HEK293 (cell line): ENCODE results near the gene CLCF1.
A peak's percentile ranks its signal among the peaks of the same experiment; 100 is the strongest.

Experiments used
- BCL11A ChIP-seq: fragments of 450-650 bp; formaldehyde crosslinking; IDR thresholded peaks from 2 replicates; pipeline ENCODE4 v1.5.1; 2016; ENCODE audit warnings: low read depth, missing biosample characterization, missing genetic modification characterization
- BCL11B ChIP-seq: fragments of 450-650 bp; formaldehyde crosslinking; IDR thresholded peaks from 2 replicates; pipeline ENCODE4 v1.5.1; 2016; ENCODE audit warnings: low read depth, missing biosample characterization, missing genetic modification characterization
- GLI4 ChIP-seq: fragments of 450-650 bp; formaldehyde crosslinking; IDR thresholded peaks from 2 replicates; pipeline ENCODE4 v1.5.1; 2016; ENCODE audit warnings: missing biosample characterization, missing genetic modification characterization
- KLF1 ChIP-seq: fragments of 450-650 bp; formaldehyde crosslinking; IDR thresholded peaks from 2 replicates; pipeline ENCODE4 v1.5.1; 2016; ENCODE audit warnings: missing biosample characterization, missing genetic modification characterization
- KLF7 ChIP-seq: fragments of 450-650 bp; formaldehyde crosslinking; IDR thresholded peaks from 2 replicates; pipeline ENCODE4 v1.5.1; 2016; ENCODE audit warnings: missing biosample characterization, missing genetic modification characterization, borderline replicate concordance
- REPIN1 ChIP-seq: fragments of 450-650 bp; formaldehyde crosslinking; IDR thresholded peaks from 2 replicates; pipeline ENCODE4 v1.5.1; 2017; ENCODE audit warnings: missing biosample characterization, missing genetic modification characterization, low read depth
- YY2 ChIP-seq: fragments of 450-650 bp; formaldehyde crosslinking; IDR thresholded peaks from 2 replicates; pipeline ENCODE4 v1.5.1; 2016; ENCODE audit warnings: missing biosample characterization, missing genetic modification characterization
- ZEB2 ChIP-seq: fragments of 450-650 bp; formaldehyde crosslinking; IDR thresholded peaks from 2 replicates; pipeline ENCODE4 v1.5.1; 2016; ENCODE audit warnings: missing biosample characterization, missing genetic modification characterization
- ZNF132 ChIP-seq: fragments of 450-650 bp; formaldehyde crosslinking; IDR thresholded peaks from 2 replicates; pipeline ENCODE4 v1.5.1; 2017; ENCODE audit warnings: missing biosample characterization, missing genetic modification characterization, borderline replicate concordance
- ZNF133 ChIP-seq: fragments of 450-650 bp; formaldehyde crosslinking; IDR thresholded peaks from 2 replicates; pipeline ENCODE4 v1.5.1; 2016; ENCODE audit warnings: missing biosample characterization, missing genetic modification characterization
- ZNF174 ChIP-seq: fragments of 450-650 bp; formaldehyde crosslinking; IDR thresholded peaks from 2 replicates; pipeline ENCODE4 v1.5.0; 2017; ENCODE audit warnings: missing biosample characterization, mild to moderate bottlenecking, missing genetic modification characterization
- ZNF214 ChIP-seq: fragments of 450-650 bp; formaldehyde crosslinking; IDR thresholded peaks from 2 replicates; pipeline ENCODE4 v1.5.1; 2017; ENCODE audit warnings: missing biosample characterization, mild to moderate bottlenecking, missing genetic modification characterization, borderline replicate concordance
- ZNF223 ChIP-seq: fragments of 450-650 bp; formaldehyde crosslinking; IDR thresholded peaks from 2 replicates; pipeline ENCODE4 v1.5.1; 2016; ENCODE audit warnings: missing biosample characterization, missing genetic modification characterization
- ZNF266 ChIP-seq: fragments of 450-650 bp; formaldehyde crosslinking; IDR thresholded peaks from 2 replicates; pipeline ENCODE4 v1.5.1; 2016; ENCODE audit warnings: missing biosample characterization, missing genetic modification characterization, low read depth
- ZNF335 ChIP-seq: fragments of 450-650 bp; formaldehyde crosslinking; conservative IDR thresholded peaks from 2 replicates; pipeline ENCODE4 v1.5.1; 2016; ENCODE audit warnings: missing biosample characterization, missing genetic modification characterization
- ZNF404 ChIP-seq: fragments of 450-650 bp; formaldehyde crosslinking; IDR thresholded peaks from 2 replicates; pipeline ENCODE4 v1.5.1; 2017; ENCODE audit warnings: missing biosample characterization, missing genetic modification characterization
- ZNF521 ChIP-seq: fragments of 450-650 bp; formaldehyde crosslinking; IDR thresholded peaks from 2 replicates; pipeline ENCODE4 v1.5.1; 2017; ENCODE audit warnings: missing biosample characterization, mild to moderate bottlenecking, missing genetic modification characterization
- ZNF548 ChIP-seq: fragments of 450-650 bp; formaldehyde crosslinking; IDR thresholded peaks from 2 replicates; pipeline ENCODE4 v1.5.1; 2016; ENCODE audit warnings: missing biosample characterization, missing genetic modification characterization
- ZNF561 ChIP-seq: fragments of 450-650 bp; IDR thresholded peaks from 2 replicates; pipeline ENCODE4 v1.5.1; 2018; ENCODE audit warnings: missing biosample characterization, missing genetic modification characterization, borderline replicate concordance
- ZNF629 ChIP-seq: fragments of 450-650 bp; formaldehyde crosslinking; IDR thresholded peaks from 2 replicates; pipeline ENCODE4 v1.5.1; 2017; ENCODE audit warnings: missing biosample characterization, missing genetic modification characterization
- ZNF670 ChIP-seq: fragments of 450-650 bp; formaldehyde crosslinking; IDR thresholded peaks from 2 replicates; pipeline ENCODE4 v1.5.1; 2016; ENCODE audit warnings: missing biosample characterization, missing genetic modification characterization, low read depth
- ZNF768 ChIP-seq: fragments of 450-650 bp; formaldehyde crosslinking; IDR thresholded peaks from 2 replicates; pipeline ENCODE4 v1.5.1; 2018; ENCODE audit warnings: missing biosample characterization, mild to moderate bottlenecking, missing genetic modification characterization
- ZNF776 ChIP-seq: fragments of 450-650 bp; formaldehyde crosslinking; IDR thresholded peaks from 2 replicates; pipeline ENCODE4 v1.5.0; 2017; ENCODE audit warnings: missing biosample characterization, missing genetic modification characterization, borderline replicate concordance
- ZNF837 ChIP-seq: fragments of 450-650 bp; formaldehyde crosslinking; IDR thresholded peaks from 2 replicates; pipeline ENCODE4 v1.5.1; 2016; ENCODE audit warnings: missing biosample characterization, missing genetic modification characterization
- ZXDB ChIP-seq: fragments of 450-650 bp; formaldehyde crosslinking; IDR thresholded peaks from 2 replicates; pipeline ENCODE4 v1.5.1; 2016; ENCODE audit warnings: missing biosample characterization, missing genetic modification characterization
- TF ChIP-seq, protein P1 (sequence below): fragments of 450-650 bp; formaldehyde crosslinking; IDR thresholded peaks from 2 replicates; pipeline ENCODE4 v1.5.1; 2016; ENCODE audit warnings: missing biosample characterization, missing genetic modification characterization
- TF ChIP-seq, protein P2 (sequence below): IDR thresholded peaks from 2 replicates; pipeline ENCODE4 v1.6.1; 2011; ENCODE audit warnings: mild to moderate bottlenecking, low read depth, low read length, borderline replicate concordance
- TF ChIP-seq, protein P3 (sequence below): fragments of 450-650 bp; formaldehyde crosslinking; IDR thresholded peaks from 2 replicates; pipeline ENCODE4; 2016; ENCODE audit warnings: missing biosample characterization, missing genetic modification characterization
- TF ChIP-seq, protein P4 (sequence below): fragments of 450-650 bp; formaldehyde crosslinking; conservative IDR thresholded peaks from 2 replicates; pipeline ENCODE4 v1.5.1; 2016; ENCODE audit warnings: low read depth, missing biosample characterization, missing genetic modification characterization
- TF ChIP-seq, protein P5 (sequence below): fragments of 450-650 bp; formaldehyde crosslinking; IDR thresholded peaks from 2 replicates; pipeline ENCODE4 v1.5.1; 2016; ENCODE audit warnings: missing biosample characterization, missing genetic modification characterization

Gene CLCF1

DNA sequence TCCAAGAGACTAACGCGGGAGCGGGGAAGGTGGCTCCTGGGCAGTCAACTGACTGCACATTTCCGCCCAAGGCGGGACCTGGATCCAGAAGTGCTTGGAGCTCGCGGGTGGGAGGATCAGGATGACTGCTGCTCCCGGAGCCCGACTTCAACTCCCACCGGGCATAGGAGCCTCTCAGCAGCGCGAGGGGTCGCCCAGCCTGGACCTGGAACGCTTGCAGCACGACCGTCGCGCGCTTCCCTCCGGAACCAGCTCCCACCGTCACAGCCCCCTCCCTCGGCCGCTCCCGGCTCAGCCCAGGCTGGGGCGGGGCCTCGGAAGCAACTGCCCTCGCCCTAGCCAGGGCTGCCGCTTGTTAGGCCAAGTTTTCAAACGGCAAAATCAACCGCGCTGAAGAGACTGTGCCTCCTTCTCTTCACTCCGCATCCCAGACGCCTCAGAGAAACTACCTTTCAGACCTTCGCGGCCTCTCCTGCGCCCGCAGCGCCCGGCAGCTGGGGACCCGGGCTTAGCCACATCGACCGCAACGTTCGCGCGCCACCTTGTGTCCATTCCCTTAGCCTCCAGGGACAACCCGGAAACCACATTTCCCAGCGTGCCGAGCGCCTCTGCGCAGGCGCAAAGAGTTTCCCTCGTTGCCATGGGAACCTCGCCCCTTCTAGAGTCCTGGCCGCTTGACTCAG, 56.1 kb downstream of the CLCF1 start (continued):
- TF ChIP-seq, protein P1, sequence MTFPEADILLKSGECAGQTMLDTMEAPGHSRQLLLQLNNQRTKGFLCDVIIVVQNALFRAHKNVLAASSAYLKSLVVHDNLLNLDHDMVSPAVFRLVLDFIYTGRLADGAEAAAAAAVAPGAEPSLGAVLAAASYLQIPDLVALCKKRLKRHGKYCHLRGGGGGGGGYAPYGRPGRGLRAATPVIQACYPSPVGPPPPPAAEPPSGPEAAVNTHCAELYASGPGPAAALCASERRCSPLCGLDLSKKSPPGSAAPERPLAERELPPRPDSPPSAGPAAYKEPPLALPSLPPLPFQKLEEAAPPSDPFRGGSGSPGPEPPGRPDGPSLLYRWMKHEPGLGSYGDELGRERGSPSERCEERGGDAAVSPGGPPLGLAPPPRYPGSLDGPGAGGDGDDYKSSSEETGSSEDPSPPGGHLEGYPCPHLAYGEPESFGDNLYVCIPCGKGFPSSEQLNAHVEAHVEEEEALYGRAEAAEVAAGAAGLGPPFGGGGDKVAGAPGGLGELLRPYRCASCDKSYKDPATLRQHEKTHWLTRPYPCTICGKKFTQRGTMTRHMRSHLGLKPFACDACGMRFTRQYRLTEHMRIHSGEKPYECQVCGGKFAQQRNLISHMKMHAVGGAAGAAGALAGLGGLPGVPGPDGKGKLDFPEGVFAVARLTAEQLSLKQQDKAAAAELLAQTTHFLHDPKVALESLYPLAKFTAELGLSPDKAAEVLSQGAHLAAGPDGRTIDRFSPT (tag by site-specific recombination) = no peak
- TF ChIP-seq YY2 (tag by site-specific recombination) (no peak), KLF1 (tag by site-specific recombination) (peak; percentile 52; the same call in 1 of the 2 replicates), BCL11B (tag by site-specific recombination) (peak; percentile 63), ZNF670 (tag by site-specific recombination) (no peak), GLI4 (tag by site-specific recombination) (no peak), ZNF561 (tag by site-specific recombination) (peak; percentile 32; the same call in 1 of the 2 replicates), ZEB2 (tag by site-specific recombination) (peak; percentile 79; the same call in 1 of the 2 replicates), ZNF776 (no peak), ZNF629 (peak; percentile 69), REPIN1 (no peak), ZNF548 (tag by site-specific recombination) (no peak), ZNF335 (tag by site-specific recombination) (peak; percentile 89), ZNF214 (no peak), ZNF132 (tag by site-specific recombination) (no peak), ZNF521 (tag by site-specific recombination) (no peak), ZNF266 (no peak), ZNF837 (tag by site-specific recombination) (no peak), ZXDB (tag by site-specific recombination) (peak; percentile 69), BCL11A (tag by site-specific recombination) (peak; percentile 70; the same call in 1 of the 2 replicates), ZNF223 (tag by site-specific recombination) (no peak), ZNF404 (no peak), ZNF174 (no peak), KLF7 (tag by site-specific recombination) (no peak), ZNF133 (no peak), ZNF768 (tag by site-specific recombination) (no peak)
- TF ChIP-seq, protein P2, sequence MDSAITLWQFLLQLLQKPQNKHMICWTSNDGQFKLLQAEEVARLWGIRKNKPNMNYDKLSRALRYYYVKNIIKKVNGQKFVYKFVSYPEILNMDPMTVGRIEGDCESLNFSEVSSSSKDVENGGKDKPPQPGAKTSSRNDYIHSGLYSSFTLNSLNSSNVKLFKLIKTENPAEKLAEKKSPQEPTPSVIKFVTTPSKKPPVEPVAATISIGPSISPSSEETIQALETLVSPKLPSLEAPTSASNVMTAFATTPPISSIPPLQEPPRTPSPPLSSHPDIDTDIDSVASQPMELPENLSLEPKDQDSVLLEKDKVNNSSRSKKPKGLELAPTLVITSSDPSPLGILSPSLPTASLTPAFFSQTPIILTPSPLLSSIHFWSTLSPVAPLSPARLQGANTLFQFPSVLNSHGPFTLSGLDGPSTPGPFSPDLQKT = no peak; the same call in 1 of the 2 replicates
- TF ChIP-seq, protein P3, sequence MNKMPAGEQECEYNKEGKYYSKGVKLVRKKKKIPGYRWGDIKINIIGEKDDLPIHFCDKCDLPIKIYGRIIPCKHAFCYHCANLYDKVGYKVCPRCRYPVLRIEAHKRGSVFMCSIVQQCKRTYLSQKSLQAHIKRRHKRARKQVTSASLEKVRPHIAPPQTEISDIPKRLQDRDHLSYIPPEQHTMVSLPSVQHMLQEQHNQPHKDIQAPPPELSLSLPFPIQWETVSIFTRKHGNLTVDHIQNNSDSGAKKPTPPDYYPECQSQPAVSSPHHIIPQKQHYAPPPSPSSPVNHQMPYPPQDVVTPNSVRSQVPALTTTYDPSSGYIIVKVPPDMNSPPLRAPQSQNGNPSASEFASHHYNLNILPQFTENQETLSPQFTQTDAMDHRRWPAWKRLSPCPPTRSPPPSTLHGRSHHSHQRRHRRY (tag by site-specific recombination) = no peak
- TF ChIP-seq, protein P4, sequence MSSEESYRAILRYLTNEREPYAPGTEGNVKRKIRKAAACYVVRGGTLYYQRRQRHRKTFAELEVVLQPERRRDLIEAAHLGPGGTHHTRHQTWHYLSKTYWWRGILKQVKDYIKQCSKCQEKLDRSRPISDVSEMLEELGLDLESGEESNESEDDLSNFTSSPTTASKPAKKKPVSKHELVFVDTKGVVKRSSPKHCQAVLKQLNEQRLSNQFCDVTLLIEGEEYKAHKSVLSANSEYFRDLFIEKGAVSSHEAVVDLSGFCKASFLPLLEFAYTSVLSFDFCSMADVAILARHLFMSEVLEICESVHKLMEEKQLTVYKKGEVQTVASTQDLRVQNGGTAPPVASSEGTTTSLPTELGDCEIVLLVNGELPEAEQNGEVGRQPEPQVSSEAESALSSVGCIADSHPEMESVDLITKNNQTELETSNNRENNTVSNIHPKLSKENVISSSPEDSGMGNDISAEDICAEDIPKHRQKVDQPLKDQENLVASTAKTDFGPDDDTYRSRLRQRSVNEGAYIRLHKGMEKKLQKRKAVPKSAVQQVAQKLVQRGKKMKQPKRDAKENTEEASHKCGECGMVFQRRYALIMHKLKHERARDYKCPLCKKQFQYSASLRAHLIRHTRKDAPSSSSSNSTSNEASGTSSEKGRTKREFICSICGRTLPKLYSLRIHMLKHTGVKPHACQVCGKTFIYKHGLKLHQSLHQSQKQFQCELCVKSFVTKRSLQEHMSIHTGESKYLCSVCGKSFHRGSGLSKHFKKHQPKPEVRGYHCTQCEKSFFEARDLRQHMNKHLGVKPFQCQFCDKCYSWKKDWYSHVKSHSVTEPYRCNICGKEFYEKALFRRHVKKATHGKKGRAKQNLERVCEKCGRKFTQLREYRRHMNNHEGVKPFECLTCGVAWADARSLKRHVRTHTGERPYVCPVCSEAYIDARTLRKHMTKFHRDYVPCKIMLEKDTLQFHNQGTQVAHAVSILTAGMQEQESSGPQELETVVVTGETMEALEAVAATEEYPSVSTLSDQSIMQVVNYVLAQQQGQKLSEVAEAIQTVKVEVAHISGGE (tag by site-specific recombination) = peak; percentile 90
- TF ChIP-seq, protein P5, sequence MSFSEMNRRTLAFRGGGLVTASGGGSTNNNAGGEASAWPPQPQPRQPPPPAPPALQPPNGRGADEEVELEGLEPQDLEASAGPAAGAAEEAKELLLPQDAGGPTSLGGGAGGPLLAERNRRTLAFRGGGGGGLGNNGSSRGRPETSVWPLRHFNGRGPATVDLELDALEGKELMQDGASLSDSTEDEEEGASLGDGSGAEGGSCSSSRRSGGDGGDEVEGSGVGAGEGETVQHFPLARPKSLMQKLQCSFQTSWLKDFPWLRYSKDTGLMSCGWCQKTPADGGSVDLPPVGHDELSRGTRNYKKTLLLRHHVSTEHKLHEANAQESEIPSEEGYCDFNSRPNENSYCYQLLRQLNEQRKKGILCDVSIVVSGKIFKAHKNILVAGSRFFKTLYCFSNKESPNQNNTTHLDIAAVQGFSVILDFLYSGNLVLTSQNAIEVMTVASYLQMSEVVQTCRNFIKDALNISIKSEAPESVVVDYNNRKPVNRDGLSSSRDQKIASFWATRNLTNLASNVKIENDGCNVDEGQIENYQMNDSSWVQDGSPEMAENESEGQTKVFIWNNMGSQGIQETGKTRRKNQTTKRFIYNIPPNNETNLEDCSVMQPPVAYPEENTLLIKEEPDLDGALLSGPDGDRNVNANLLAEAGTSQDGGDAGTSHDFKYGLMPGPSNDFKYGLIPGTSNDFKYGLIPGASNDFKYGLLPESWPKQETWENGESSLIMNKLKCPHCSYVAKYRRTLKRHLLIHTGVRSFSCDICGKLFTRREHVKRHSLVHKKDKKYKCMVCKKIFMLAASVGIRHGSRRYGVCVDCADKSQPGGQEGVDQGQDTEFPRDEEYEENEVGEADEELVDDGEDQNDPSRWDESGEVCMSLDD = no peak
